SU-DHL-6 (cell line): ENCODE results near the gene ZNF345.

Source experiments
- H2AFZ ChIP-seq: fragments of 200-600 bp; sonication (generic); 2 replicates; pipeline ENCODE4 v1.6.1; 2014; ENCODE audit warnings: low read depth, mild to moderate bottlenecking, moderate library complexity, mixed read lengths, antibody characterized with exemption, low read length; ENCODE audit not compliant: severe bottlenecking
- H3F3A ChIP-seq: fragments of 200-600 bp; shearing (Covaris generic); 2 replicates; pipeline ENCODE4 v1.6.0; 2016; ENCODE audit warnings: antibody characterized with exemption, mild to moderate bottlenecking; ENCODE audit not compliant: insufficient read depth
- H3K27ac ChIP-seq: fragments of 200-600 bp; sonication (generic); 2 replicates; pipeline ENCODE4 v1.5.1; 2016; ENCODE audit warnings: low read depth, mild to moderate bottlenecking, low read length, moderate library complexity, mixed read lengths
- H3K27me3 ChIP-seq: fragments of 200-600 bp; sonication (generic), shearing (Covaris generic); 2 replicates; pipeline ENCODE4 v1.6.0; 2014; ENCODE audit warnings: mild to moderate bottlenecking, low read length
- H3K36me3 ChIP-seq: fragments of 200-600 bp; sonication (generic); 2 replicates; pipeline ENCODE4 v1.6.1; 2014; ENCODE audit warnings: mild to moderate bottlenecking, low read length, mixed read lengths
- H3K4me2 ChIP-seq: fragments of 300-600, 200-600 bp; shearing (Covaris generic), sonication (generic); 2 replicates; pipeline ENCODE4 v1.6.0; 2014; ENCODE audit warnings: low read length, low read depth, mild to moderate bottlenecking; ENCODE audit not compliant: poor library complexity, severe bottlenecking
- H3K4me3 ChIP-seq: fragments of 200-600 bp; sonication (generic); 2 replicates; pipeline ENCODE4 v1.5.1; 2014; ENCODE audit warnings: antibody characterized with exemption, low read length, mild to moderate bottlenecking, mixed read lengths; ENCODE audit not compliant: insufficient read depth, poor library complexity, severe bottlenecking
- H3K79me2 ChIP-seq: fragments of 200-600 bp; sonication (generic); 2 replicates; pipeline ENCODE4 v1.6.1; 2014; ENCODE audit warnings: mild to moderate bottlenecking, low read length, moderate library complexity; ENCODE audit not compliant: insufficient read depth
- H3K9ac ChIP-seq: fragments of 200-600 bp; sonication (generic); 2 replicates; pipeline ENCODE4 v1.7.0; 2014; ENCODE audit warnings: mild to moderate bottlenecking, low read length
- H3K9me2 ChIP-seq: fragments of 200-600 bp; sonication (generic); replicated peaks from 2 replicates; pipeline ENCODE4 v1.6.1; 2014; ENCODE audit warnings: low read length; ENCODE audit not compliant: insufficient read depth
- H3K9me3 ChIP-seq: fragments of 200-600 bp; sonication (generic); 2 replicates; pipeline ENCODE4 v1.6.1; 2014; ENCODE audit warnings: low read length, mixed read lengths; ENCODE audit not compliant: insufficient read depth
- H4K20me1 ChIP-seq: fragments of 200-600 bp; sonication (generic); 2 replicates; pipeline ENCODE4 v1.6.1; 2014; ENCODE audit warnings: low read depth, mild to moderate bottlenecking, antibody characterized with exemption, low read length, moderate library complexity, mixed read lengths
- CTCF ChIP-seq: fragments of 200-600 bp; sonication (generic); IDR thresholded peaks from one replicate; pipeline ENCODE4 v1.5.1; 2017; ENCODE audit warnings: antibody characterized with exemption, mild to moderate bottlenecking, low read length, moderate library complexity; ENCODE audit not compliant: insufficient read depth, poor library complexity, severe bottlenecking
- EZH2phosphoT487 ChIP-seq: fragments of 200-600 bp; sonication (generic), shearing (Covaris generic); conservative IDR thresholded peaks from 2 replicates; pipeline ENCODE4 v1.6.1; 2018; ENCODE audit warnings: mild to moderate bottlenecking, antibody characterized with exemption, low read length, moderate library complexity, mixed read lengths

The ZNF345 gene

DNA sequence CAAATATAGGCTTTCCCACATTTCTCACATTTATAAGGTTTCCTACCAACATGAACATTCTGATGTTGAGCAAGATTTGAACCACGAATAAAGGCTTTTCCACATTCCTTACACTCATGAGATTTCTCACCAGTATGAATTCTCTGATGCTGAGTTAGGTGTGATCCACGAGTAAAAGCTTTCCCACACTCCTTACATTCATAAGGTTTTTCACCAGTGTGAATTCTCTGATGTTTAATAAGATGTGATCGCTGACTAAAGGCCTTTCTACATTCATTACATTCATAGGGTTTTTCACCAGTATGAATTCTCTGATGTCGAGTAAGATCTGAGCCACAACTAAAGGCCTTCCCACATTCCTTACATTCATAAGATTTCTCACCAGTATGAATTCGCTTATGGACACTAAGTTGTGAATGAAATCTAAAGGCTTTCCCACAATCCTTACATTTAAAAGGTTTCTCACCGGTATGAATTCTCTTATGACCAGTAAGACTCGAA, 31.5 kb upstream of the ZNF345 start:
- no peaks in the 10 kb centered on the region for H4K20me1 ChIP-seq
- no peak overlapping the region for H3K27ac ChIP-seq
- no peak overlapping the region for H3K9ac ChIP-seq
- H3K36me3 ChIP-seq: peaks cover 52% of the 10 kb centered on the region
- H3K4me2 ChIP-seq: no peak overlapping the region
- TF ChIP-seq CTCF: no peak
- no peak for TF ChIP-seq EZH2phosphoT487
- no peaks in the 10 kb centered on the region for H3K9me2 ChIP-seq
- H3K27me3 ChIP-seq: no peaks in the 10 kb centered on the region
- H2AFZ ChIP-seq: no peak overlapping the region
- peaks cover 73% of the 10 kb centered on the region for H3K9me3 ChIP-seq
- H3K4me3 ChIP-seq: no peak overlapping the region
- no peaks in the 10 kb centered on the region for H3K79me2 ChIP-seq
- no peaks in the 10 kb centered on the region for H3F3A ChIP-seq

DNA sequence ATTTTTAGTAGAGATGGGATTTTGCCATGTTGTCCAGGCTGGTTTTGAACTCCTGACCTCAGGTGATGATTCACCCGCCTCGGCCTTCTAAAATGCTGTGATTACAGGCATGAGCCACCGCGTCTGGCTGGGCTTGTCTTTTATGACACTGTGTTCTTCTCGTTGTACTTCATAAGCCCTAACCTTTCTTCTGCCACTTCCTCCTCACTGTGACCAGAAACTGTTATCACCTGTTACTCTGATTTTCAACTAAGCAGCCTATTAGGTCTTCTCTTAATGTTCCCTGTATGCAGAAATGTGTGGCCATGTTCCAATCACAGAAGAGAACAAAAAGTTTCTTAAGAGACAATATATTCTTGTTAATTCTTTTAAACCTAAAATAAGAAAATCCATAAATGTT, 28.9 kb upstream of the ZNF345 start:
- no peaks in the 10 kb centered on the region for H3K9me2 ChIP-seq
- no peak overlapping the region for H3K4me3 ChIP-seq
- no peaks in the 10 kb centered on the region for H3F3A ChIP-seq
- TF ChIP-seq CTCF: no peak
- no peak for TF ChIP-seq EZH2phosphoT487
- no peak overlapping the region for H2AFZ ChIP-seq
- no peak overlapping the region for H3K4me2 ChIP-seq
- no peaks in the 10 kb centered on the region for H3K27me3 ChIP-seq
- H4K20me1 ChIP-seq: no peaks in the 10 kb centered on the region
- H3K27ac ChIP-seq: no peak overlapping the region
- peaks cover 66% of the 10 kb centered on the region for H3K9me3 ChIP-seq
- peaks cover 57% of the 10 kb centered on the region for H3K36me3 ChIP-seq
- no peaks in the 10 kb centered on the region for H3K79me2 ChIP-seq
- no peak overlapping the region for H3K9ac ChIP-seq

DNA sequence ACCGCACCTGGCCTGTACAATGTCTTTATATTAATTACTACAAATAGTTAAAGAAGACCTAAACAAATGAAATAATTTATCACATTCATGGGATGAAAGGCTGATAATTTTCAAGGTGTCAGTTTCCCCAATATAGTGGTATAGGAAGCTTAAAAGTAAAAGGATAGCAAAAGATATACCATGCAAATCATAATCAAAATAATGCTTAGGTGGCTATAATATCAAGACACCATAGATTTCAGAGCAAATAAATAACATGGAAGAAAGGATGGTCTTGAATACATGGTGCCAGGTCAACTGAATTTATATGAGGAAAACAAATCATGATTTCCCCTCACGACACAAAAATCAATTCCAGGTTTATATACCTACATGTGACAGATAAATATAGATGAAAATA, 17.2 kb upstream of the ZNF345 start:
- TF ChIP-seq CTCF (no peak), EZH2phosphoT487 (no peak)

More for the DNA sequence above, 17.2 kb upstream of the ZNF345 start:
- Histone ChIP-seq H4K20me1 (no peaks in the 10 kb centered on the region), H3K9me2 (no peaks in the 10 kb centered on the region), H3K27ac (no peak overlapping the region), H3F3A (no peaks in the 10 kb centered on the region), H3K79me2 (peaks cover 14% of the 10 kb centered on the region), H3K36me3 (peaks cover 39% of the 10 kb centered on the region), H3K4me3 (no peak overlapping the region), H3K9ac (no peak overlapping the region), H3K9me3 (peaks cover 47% of the 10 kb centered on the region), H3K4me2 (no peak overlapping the region), H3K27me3 (no peaks in the 10 kb centered on the region), H2AFZ (no peak overlapping the region)
